Measurements from ENCODE around the gene SPTB.

GRCh38 chr14:64873506-64874219 lies 6.0 kb downstream of the SPTB start:
- TF ChIP-seq CTCF (IDR thresholded peaks at IDR 0.05) (no peak), ZFX (IDR thresholded peaks at IDR 0.05; ENCODE audit: borderline replicate concordance) (no peak)
